ENCODE results near the gene PACSIN1. TPM values are rescaled to one million over a fixed set of nuclear protein-coding genes. Genes with fewer than 3 reads are reported as not detected.

The PACSIN1 gene
- total RNA-seq, 1 experiment from 2014 or later: 7.0 TPM

GRCh38 chr6:34556493-34556892 is 90.6 kb downstream of the PACSIN1 start:
- no peak overlapping the region for H4K8ac ChIP-seq (replicated peaks; ENCODE audit: insufficient read length, low read depth, low read length)
- no peak overlapping the region for H3K56ac ChIP-seq (ENCODE audit: insufficient read length, low read depth, low read length)
- H3K18ac ChIP-seq (ENCODE audit: insufficient read length, low read depth, low read length): no peak overlapping the region
- DNase-seq: no peak
- no peak overlapping the region for H2AK5ac ChIP-seq (ENCODE audit: insufficient read length, low read length)
- no peak overlapping the region for H4K91ac ChIP-seq (ENCODE audit: insufficient read length, low read depth, low read length)
- no peak overlapping the region for H3K9ac ChIP-seq (ENCODE audit: extremely low read depth, insufficient read length, low read length)
- H2BK120ac ChIP-seq (ENCODE audit: low read depth, low read length, poor library complexity, severe bottlenecking): no peak overlapping the region
- H4K5ac ChIP-seq (ENCODE audit: insufficient read length, low read depth, low read length): no peak overlapping the region
- H3K27me3 Mint-ChIP-seq (ENCODE audit: low read depth): peaks cover 1% of the 10 kb centered on the region; the same call in 1 of the 2 replicates
- no peaks in the 10 kb centered on the region for H3K23me2 ChIP-seq (ENCODE audit: insufficient read length, low read depth, low read length, poor library complexity, severe bottlenecking)
- H3K4ac ChIP-seq (ENCODE audit: low read depth, low read length): no peak overlapping the region
- WGBS (ENCODE audit: extremely low coverage, insufficient read length, low lambda C conversion rate): no CpG with 5 or more reads among the region's 9 CpGs
- no peak overlapping the region for H2BK5ac ChIP-seq (ENCODE audit: insufficient read length, low read length)
- no peak overlapping the region for H2AFZ ChIP-seq (ENCODE audit: low read length)
- H3K4me2 ChIP-seq (ENCODE audit: insufficient read depth, insufficient read length, low read length): no peak overlapping the region
- TF ChIP-seq CTCF (conservative IDR thresholded peaks at IDR 0.05): no peak
- no peak overlapping the region for H3K27ac ChIP-seq (ENCODE audit: insufficient read length, low read depth, low read length)
- H2BK20ac ChIP-seq (ENCODE audit: low read depth, low read length, poor library complexity, severe bottlenecking): no peak overlapping the region
- H3K4me1 Mint-ChIP-seq: peaks cover 23 to 40% of the 10 kb centered on the region in 2 experiments
- H3K79me2 ChIP-seq (ENCODE audit: insufficient read depth, low read length): no peaks in the 10 kb centered on the region
- H3K14ac ChIP-seq (ENCODE audit: insufficient read depth, low read length): no peak overlapping the region
- H3K4me3 Mint-ChIP-seq: no peak overlapping the region
- H3K9me3 Mint-ChIP-seq: no peaks in the 10 kb centered on the region; a peak in 2 of 5 replicates
- H2BK15ac ChIP-seq (ENCODE audit: low read depth, low read length): no peak overlapping the region
- no peaks in the 10 kb centered on the region for H3K9me3 ChIP-seq (ENCODE audit: control insufficient read depth, low read depth, low read length)
- H3K23ac ChIP-seq (ENCODE audit: insufficient read length, low read depth, low read length): no peak overlapping the region
- no peak overlapping the region for H2BK12ac ChIP-seq (ENCODE audit: insufficient read length, low read depth, low read length)
- no peak overlapping the region for H3T11ph ChIP-seq (ENCODE audit: low read length)
- H3K4me1 ChIP-seq (ENCODE audit: insufficient read depth, low read length): no peaks in the 10 kb centered on the region; the same call in 1 of the 2 replicates
- no peaks in the 10 kb centered on the region for H4K20me1 ChIP-seq (ENCODE audit: control insufficient read depth, insufficient read depth, insufficient read length)
- H3K79me1 ChIP-seq (ENCODE audit: insufficient read depth, low read depth, low read length, poor library complexity, severe bottlenecking): no peaks in the 10 kb centered on the region
- H3K27me3 ChIP-seq (ENCODE audit: insufficient read depth, low read length): no peaks in the 10 kb centered on the region
- no peak overlapping the region for H3K27ac Mint-ChIP-seq
- no peaks in the 10 kb centered on the region for H3K36me3 Mint-ChIP-seq (ENCODE audit: insufficient read depth in 1 of 3, low read depth in 3 of 3)
